Neuronal stem cell (in vitro differentiated cells): ENCODE data around the gene ATP2C2.

Experiments used
- DNase-seq: peaks from one replicate; pipeline ENCODE4 v3.0.0-alpha.2; 2013; ENCODE audit warnings: low spot score
- H2AFZ ChIP-seq: one replicate; pipeline ENCODE4 v1.6.1; 2013; ENCODE audit warnings: mild to moderate bottlenecking, low read length, inconsistent platforms
- H2AK5ac ChIP-seq: 2 replicates; pipeline ENCODE4 v1.6.1; 2013; ENCODE audit warnings: low read depth, mild to moderate bottlenecking, inconsistent platforms, low read length, moderate library complexity, mixed read lengths
- H2BK120ac ChIP-seq: 2 replicates; pipeline ENCODE4 v1.6.1; 2013; ENCODE audit warnings: low read depth, mild to moderate bottlenecking, inconsistent platforms, low read length, moderate library complexity, mixed read lengths
- H2BK12ac ChIP-seq: one replicate; pipeline ENCODE4 v1.6.1; 2013; ENCODE audit warnings: low read length, inconsistent platforms
- H2BK15ac ChIP-seq: 2 replicates; pipeline ENCODE4 v1.6.1; 2013; ENCODE audit warnings: mild to moderate bottlenecking, low read length, inconsistent platforms, mixed read lengths
- H2BK5ac ChIP-seq: one replicate; pipeline ENCODE4 v1.6.1; 2013; ENCODE audit warnings: inconsistent platforms, mild to moderate bottlenecking, low read length, moderate library complexity
- H3K14ac ChIP-seq: one replicate; pipeline ENCODE4 v1.6.1; 2013; ENCODE audit warnings: low read length, inconsistent platforms
- H3K18ac ChIP-seq: 2 replicates; pipeline ENCODE4 v1.6.1; 2013; ENCODE audit warnings: low read length, inconsistent platforms
- H3K23ac ChIP-seq: 2 replicates; pipeline ENCODE4 v1.6.1; 2013; ENCODE audit warnings: low read depth, mild to moderate bottlenecking, mixed read lengths, low read length, inconsistent platforms; ENCODE audit not compliant: poor library complexity
- H3K27ac ChIP-seq: replicated peaks from 3 replicates; pipeline ENCODE4 v1.5.1; 2013; ENCODE audit warnings: low read length, inconsistent platforms
- H3K27me3 ChIP-seq, 3 experiments: 2 replicates each; pipeline ENCODE4 v1.6.1; 2013; ENCODE audit warnings: low read length in 3 of 3, mild to moderate bottlenecking in 2 of 3, inconsistent platforms in 1 of 3, low read depth in 1 of 3, mixed read lengths in 1 of 3, moderate library complexity in 1 of 3; ENCODE audit not compliant: control insufficient read depth in 3 of 3, insufficient read depth in 3 of 3
- H3K36me3 ChIP-seq, 2 donors: replicated peaks in 1 of 2; 2 replicates each; pipeline ENCODE4 v1.6.1; 2013; ENCODE audit warnings: low read length in 2 of 2; ENCODE audit not compliant: control insufficient read depth in 2 of 2, insufficient read depth in 2 of 2
- H3K4ac ChIP-seq: 2 replicates; pipeline ENCODE4 v1.6.1; 2013; ENCODE audit warnings: inconsistent platforms, mild to moderate bottlenecking, low read length, moderate library complexity
- H3K4me1 ChIP-seq, 2 donors: 1 replicate in 1 of 2; 2 replicates in 1 of 2; pipeline ENCODE4 v1.6.1; 2013; ENCODE audit warnings: low read length in 2 of 2, low read depth in 1 of 2; ENCODE audit not compliant: control insufficient read depth in 2 of 2, insufficient read depth in 1 of 2
- H3K4me2 ChIP-seq: one replicate; pipeline ENCODE4 v1.6.1; 2013; ENCODE audit warnings: mild to moderate bottlenecking, low read length, inconsistent platforms; ENCODE audit not compliant: insufficient read depth, poor library complexity, severe bottlenecking
- H3K4me3 ChIP-seq, 2 donors: 2 replicates each; pipeline ENCODE4 v1.5.1; 2013; ENCODE audit warnings: low read length in 2 of 2, mild to moderate bottlenecking in 2 of 2, inconsistent platforms in 1 of 2, moderate library complexity in 1 of 2
- H3K79me1 ChIP-seq: one replicate; pipeline ENCODE4 v1.6.1; 2013; ENCODE audit warnings: low read depth, mild to moderate bottlenecking, inconsistent platforms, low read length, moderate library complexity
- H3K9ac ChIP-seq: one replicate; pipeline ENCODE4 v1.6.1; 2013; ENCODE audit warnings: mild to moderate bottlenecking, low read depth, low read length, inconsistent platforms; ENCODE audit not compliant: poor library complexity
- H3K9me3 ChIP-seq, 2 donors: replicated peaks in 1 of 2; 2 replicates each; pipeline versions ENCODE3 to v1.6.1; 2013; ENCODE audit warnings: low read length in 2 of 2, mild to moderate bottlenecking in 2 of 2, inconsistent platforms in 1 of 2, low read depth in 1 of 2, mixed read lengths in 1 of 2, moderate library complexity in 1 of 2; ENCODE audit not compliant: control insufficient read depth in 2 of 2, insufficient read depth in 1 of 2
- H4K8ac ChIP-seq: one replicate; pipeline ENCODE4 v1.6.1; 2013; ENCODE audit warnings: low read depth, mild to moderate bottlenecking, inconsistent platforms, low read length, moderate library complexity
- H4K91ac ChIP-seq: one replicate; pipeline ENCODE4 v1.6.1; 2013; ENCODE audit warnings: low read length, low read depth, mild to moderate bottlenecking, inconsistent platforms; ENCODE audit not compliant: poor library complexity
- WGBS, 2 donors: extraction: QIAGEN DNeasy Blood & Tissue Kit; methylation state at CpG; one replicate each; pipeline ENCODE4 v1.1.7; 2013; ENCODE audit warnings: missing lambda C conversion rate in 2 of 2, mixed read lengths in 1 of 2; ENCODE audit not compliant: insufficient read length in 2 of 2, insufficient replicate concordance in 1 of 2; ENCODE audit errors: extremely low coverage in 2 of 2; 5-methylcytosine and 5-hydroxymethylcytosine counted together

Gene ATP2C2

DNA sequence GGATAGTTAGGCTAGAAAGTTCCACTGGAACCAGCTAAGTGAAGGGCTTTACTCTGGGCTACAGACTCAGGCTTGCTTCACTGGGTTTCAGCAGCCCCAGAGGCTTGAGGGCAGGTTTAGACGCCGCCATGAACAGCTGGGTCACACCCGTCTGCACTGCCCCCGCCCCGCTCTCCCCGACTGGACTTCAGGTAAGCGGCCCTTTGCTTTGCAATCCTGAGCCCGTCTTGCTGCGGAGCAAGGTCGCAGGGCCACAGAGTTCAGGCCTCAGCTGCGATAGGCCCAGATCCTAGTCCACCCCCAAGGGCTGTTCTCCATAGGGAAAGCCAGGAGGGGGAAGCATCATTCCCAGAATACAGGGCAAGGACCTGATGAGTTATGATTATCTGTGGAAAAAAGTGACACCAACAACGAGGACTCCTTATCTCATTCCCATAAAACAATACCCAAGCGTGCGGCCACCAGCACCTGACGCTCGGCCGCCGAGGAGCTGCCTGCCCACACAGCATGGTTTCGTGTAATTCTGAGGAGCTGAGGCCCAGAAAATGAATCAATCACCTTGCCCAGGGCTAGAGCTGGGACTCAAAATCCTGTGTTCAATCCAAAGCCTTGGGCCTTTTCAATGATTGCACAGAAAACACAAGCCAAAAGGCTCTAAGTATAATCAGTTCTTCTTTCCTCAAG is 115.7 kb downstream of the ATP2C2 start:
- no peak overlapping the region for H3K4me2 ChIP-seq
- no peak overlapping the region for H2AFZ ChIP-seq
- H3K23ac ChIP-seq = no peak overlapping the region
- H2BK5ac ChIP-seq = no peak overlapping the region
- no peaks in the 10 kb centered on the region for H3K4me1 ChIP-seq
- no peak overlapping the region for H2AK5ac ChIP-seq
- no peak overlapping the region for H2BK12ac ChIP-seq
- no peak overlapping the region for H3K4me3 ChIP-seq
- H4K91ac ChIP-seq = no peak overlapping the region
- H3K14ac ChIP-seq = no peak overlapping the region
- no peak overlapping the region for H2BK120ac ChIP-seq
- no peak overlapping the region for H3K18ac ChIP-seq
- no peak overlapping the region for H3K27ac ChIP-seq
- H3K4ac ChIP-seq = no peak overlapping the region
- no peak overlapping the region for H4K8ac ChIP-seq
- H3K9me3 ChIP-seq = no peaks in the 10 kb centered on the region
- H3K27me3 ChIP-seq = no peaks in the 10 kb centered on the region
- no peak overlapping the region for H2BK15ac ChIP-seq
- WGBS, 2 donors = no CpG with 5 or more reads among the region's 19 CpGs
- no peak for DNase-seq
- H3K79me1 ChIP-seq = no peaks in the 10 kb centered on the region
- peaks cover 14 to 78% of the 10 kb centered on the region in 2 donors for H3K36me3 ChIP-seq
- H3K9ac ChIP-seq = no peak overlapping the region

DNA sequence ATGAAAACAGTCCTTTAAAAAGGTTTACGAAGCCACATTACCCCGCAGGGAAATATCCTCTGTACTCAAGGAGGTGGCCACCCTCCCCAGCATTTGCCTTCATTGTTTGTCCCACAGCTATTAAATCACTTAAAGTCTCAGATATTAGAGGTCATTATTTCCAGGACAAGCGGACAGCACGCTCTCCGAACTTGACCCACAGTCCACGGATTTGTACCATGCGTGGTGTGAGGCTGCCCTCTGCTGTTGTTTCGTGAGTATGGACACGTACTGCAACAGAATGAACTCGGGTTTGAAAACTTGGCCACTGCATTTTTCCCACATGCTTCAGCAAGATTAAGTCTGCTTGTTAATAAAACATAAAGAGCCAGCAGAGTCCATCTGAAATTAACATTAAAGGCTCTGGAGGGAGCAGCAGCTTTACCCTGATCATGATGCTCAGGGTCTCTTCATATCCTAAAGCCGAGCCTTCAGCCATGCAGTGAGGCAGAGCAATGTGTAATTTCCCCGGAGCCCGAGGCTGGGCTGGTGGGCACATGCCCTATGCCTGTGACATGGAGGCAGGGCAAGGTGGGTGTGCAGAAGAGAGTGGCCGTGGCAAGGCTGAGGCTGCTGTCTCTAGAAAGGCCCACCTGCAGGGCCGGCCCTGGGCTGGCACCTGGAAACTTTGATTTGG is 116.4 kb downstream of the ATP2C2 start:
- WGBS, 2 donors = no CpG with 5 or more reads among the region's 15 CpGs
- no peaks in the 10 kb centered on the region for H3K79me1 ChIP-seq
- no peak overlapping the region for H2BK5ac ChIP-seq
- H3K14ac ChIP-seq = no peak overlapping the region
- H3K9me3 ChIP-seq = no peaks in the 10 kb centered on the region
- no peak overlapping the region for H4K8ac ChIP-seq
- H3K27me3 ChIP-seq = no peaks in the 10 kb centered on the region
- H4K91ac ChIP-seq = no peak overlapping the region
- H3K4me1 ChIP-seq = no peaks in the 10 kb centered on the region
- no peak overlapping the region for H3K4me3 ChIP-seq
- no peak overlapping the region for H3K4me2 ChIP-seq
- H3K27ac ChIP-seq = no peak overlapping the region
- H3K4ac ChIP-seq = no peak overlapping the region
- no peak for DNase-seq
- no peak overlapping the region for H2AFZ ChIP-seq
- H3K9ac ChIP-seq = no peak overlapping the region
- no peak overlapping the region for H2BK12ac ChIP-seq
- no peak overlapping the region for H2AK5ac ChIP-seq
- H2BK15ac ChIP-seq = no peak overlapping the region
- H3K18ac ChIP-seq = no peak overlapping the region
- no peak overlapping the region for H2BK120ac ChIP-seq
- no peak overlapping the region for H3K23ac ChIP-seq
- H3K36me3 ChIP-seq = peaks cover 16 to 80% of the 10 kb centered on the region in 2 donors

DNA sequence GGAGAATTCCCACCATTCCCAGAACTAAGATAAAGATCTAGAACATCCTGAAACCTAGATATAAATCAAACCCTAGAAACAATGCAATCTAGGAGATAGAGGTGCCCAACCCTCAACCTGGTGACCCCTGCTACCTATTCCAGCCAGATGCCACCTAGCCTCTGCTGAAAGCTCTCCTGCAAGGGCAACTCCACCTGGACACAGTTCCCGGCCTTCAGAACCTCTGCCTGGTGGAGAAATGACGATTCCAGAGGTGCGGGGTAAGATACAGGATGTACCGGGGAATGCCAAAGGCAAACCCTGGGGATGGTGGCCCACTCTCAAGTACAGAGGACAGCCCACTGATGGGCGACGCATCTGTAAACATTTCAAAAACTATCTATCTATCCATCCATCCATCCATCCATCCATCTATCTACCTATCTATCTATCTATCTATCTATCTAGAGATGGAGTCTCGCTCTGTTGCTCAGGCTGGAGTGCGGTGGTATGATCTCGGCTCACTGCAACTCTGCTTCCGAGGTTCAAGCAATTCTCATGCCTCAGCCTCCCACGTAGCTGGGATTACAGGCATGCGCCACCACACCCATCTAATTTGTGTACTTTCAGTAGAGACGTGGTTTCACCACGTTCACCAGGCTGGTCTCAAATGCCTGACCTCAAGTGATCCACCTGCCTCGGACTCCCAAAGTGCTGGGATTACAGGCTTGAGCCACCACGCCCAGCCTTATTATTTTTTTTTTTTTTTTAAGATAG is 117.1 kb downstream of the ATP2C2 start:
- Histone ChIP-seq H3K79me1 (no peaks in the 10 kb centered on the region), H4K91ac (no peak overlapping the region), H3K9ac (no peak overlapping the region), H4K8ac (no peak overlapping the region), H3K23ac (no peak overlapping the region), H3K4ac (no peak overlapping the region), H3K27ac (no peak overlapping the region), H2BK120ac (no peak overlapping the region), H3K9me3 (no peaks in the 10 kb centered on the region), H3K4me2 (no peak overlapping the region), H3K27me3 (no peaks in the 10 kb centered on the region), H2BK15ac (no peak overlapping the region), H2BK5ac (no peak overlapping the region), H2BK12ac (no peak overlapping the region), H2AK5ac (no peak overlapping the region), H3K14ac (no peak overlapping the region), H3K18ac (no peak overlapping the region), H3K36me3 (peaks cover 14 to 80% of the 10 kb centered on the region in 2 donors), H2AFZ (no peak overlapping the region), H3K4me3 (no peak overlapping the region), H3K4me1 (no peaks in the 10 kb centered on the region)
- no peak for DNase-seq
- no CpG with 5 or more reads among the region's 16 CpGs for WGBS, 2 donors

DNA sequence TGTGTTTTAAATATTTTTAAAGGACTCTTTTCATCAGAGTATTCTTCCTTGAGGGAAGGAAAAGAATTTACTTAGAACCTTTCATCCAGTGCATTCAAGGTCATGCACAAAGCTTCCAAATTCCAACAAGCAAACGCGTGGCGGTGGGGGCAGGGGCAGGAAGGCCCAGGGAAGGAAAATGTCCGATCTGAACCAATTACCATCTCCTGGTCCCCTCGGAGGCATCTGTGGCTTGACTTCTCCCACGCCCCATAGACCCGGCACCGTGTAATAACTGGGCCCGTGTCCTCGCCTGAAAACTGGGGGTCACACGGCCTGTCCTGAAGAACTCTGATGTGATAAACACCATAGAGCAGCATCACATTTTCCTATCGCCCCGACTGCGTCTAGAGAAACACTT is 117.8 kb downstream of the ATP2C2 start:
- no peak overlapping the region for H4K91ac ChIP-seq
- H2AK5ac ChIP-seq = no peak overlapping the region
- H4K8ac ChIP-seq = no peak overlapping the region
- no peak overlapping the region for H3K9ac ChIP-seq
- no peak overlapping the region for H2AFZ ChIP-seq
- WGBS, 2 donors = no CpG with 5 or more reads among the region's 14 CpGs
- H3K4ac ChIP-seq = no peak overlapping the region
- no peak overlapping the region for H3K27ac ChIP-seq
- no peak overlapping the region for H2BK5ac ChIP-seq
- H3K18ac ChIP-seq = no peak overlapping the region
- no peak overlapping the region for H3K4me3 ChIP-seq
- no peak overlapping the region for H3K4me2 ChIP-seq
- no peaks in the 10 kb centered on the region for H3K79me1 ChIP-seq
- peaks cover 12 to 80% of the 10 kb centered on the region in 2 donors for H3K36me3 ChIP-seq
- H3K14ac ChIP-seq = no peak overlapping the region
- no peak overlapping the region for H2BK12ac ChIP-seq
- no peak overlapping the region for H2BK120ac ChIP-seq
- no peak for DNase-seq
- H3K9me3 ChIP-seq = no peaks in the 10 kb centered on the region
- no peaks in the 10 kb centered on the region for H3K27me3 ChIP-seq
- H2BK15ac ChIP-seq = no peak overlapping the region
- H3K23ac ChIP-seq = no peak overlapping the region
- no peaks in the 10 kb centered on the region for H3K4me1 ChIP-seq
